AG04450 (cell line): ENCODE data around the gene TPSAB1. TPM values are rescaled to one million over a fixed set of nuclear protein-coding genes. Genes with fewer than 3 reads are reported as not detected.

Source experiments
- CTCF ChIA-PET: fragments of 300-600, 350-600 bp; formaldehyde crosslinking; extraction: SDS; loops from one replicate; lab custom pipeline; 2022; ENCODE audit warnings: antibody characterized with exemption, inconsistent platforms; lab: Charles Lee
- POLR2A ChIA-PET: fragments of 350-600 bp; formaldehyde crosslinking; extraction: SDS; loops from one replicate; lab custom pipeline; 2021; ENCODE audit warnings: antibody characterized with exemption, inconsistent platforms; lab: Yijun Ruan, JAX
- DNase-seq: peaks from one replicate; pipeline ENCODE4 v3.0.0-alpha.2; 2011; ENCODE audit warnings: low read depth, low spot score
- H3K27ac ChIP-seq: one replicate; pipeline ENCODE4 v1.5.1; 2012; ENCODE audit warnings: low read depth, low read length, control low read depth
- H3K27me3 ChIP-seq: one replicate; pipeline ENCODE4 v1.6.0; 2012; ENCODE audit warnings: low read length; ENCODE audit not compliant: control insufficient read depth, insufficient read depth
- H3K4me3 ChIP-seq: 2 replicates; pipeline ENCODE4 v1.5.1; 2011; ENCODE audit warnings: mild to moderate bottlenecking, low read depth, low read length, control low read depth
- H3K9me3 ChIP-seq: 2 replicates; pipeline ENCODE4 v1.5.1; 2012; ENCODE audit warnings: low read length; ENCODE audit not compliant: control insufficient read depth, insufficient read depth
- CTCF ChIP-seq: IDR thresholded peaks from 2 replicates; pipeline ENCODE4 v1.5.1; 2011; ENCODE audit warnings: low read depth, low read length, control low read depth, inconsistent platforms
- polyA plus RNA-seq: library from polyadenylated mRNA; depleted of rRNA; stranded (reverse); fragments of >200 nt; gene quantifications from 2 replicates; pipeline ENCODE4 v1.2.3, GENCODE V29; 2011

Gene TPSAB1
- polyA plus RNA-seq, 1 experiment = not detected

GRCh38 chr16:1282324-1282973 is 41.9 kb downstream of the TPSAB1 start:
- no peak overlapping the region for H3K27ac ChIP-seq
- H3K4me3 ChIP-seq = no peak overlapping the region
- ChIA-PET POLR2A (no interaction called here), CTCF (no interaction called here)
- DNase-seq = no peak
- TF ChIP-seq CTCF = no peak
- no peaks in the 10 kb centered on the region; the same call in 1 of the 2 replicates for H3K9me3 ChIP-seq
- H3K27me3 ChIP-seq = peaks cover 38% of the 10 kb centered on the region

GRCh38 chr16:1283296-1283695 is 42.8 kb downstream of the TPSAB1 start:
- Histone ChIP-seq H3K9me3 (no peaks in the 10 kb centered on the region; the same call in 1 of the 2 replicates), H3K27me3 (peaks cover 46% of the 10 kb centered on the region), H3K27ac (no peak overlapping the region), H3K4me3 (no peak overlapping the region)
- no peak for DNase-seq
- POLR2A ChIA-PET = no interaction called here
- TF ChIP-seq CTCF = no peak
- CTCF ChIA-PET = interaction anchor here (0.6 kb wide), 1 partner anchor 12 kb away, joined by 6 read pairs; no protein-coding TSS in a partner anchor

- no peak for TF ChIP-seq CTCF
- Histone ChIP-seq H3K27ac (no peak overlapping the region), H3K4me3 (no peak overlapping the region), H3K9me3 (no peaks in the 10 kb centered on the region; the same call in 1 of the 2 replicates), H3K27me3 (peaks cover 46% of the 10 kb centered on the region)
- ChIA-PET CTCF (interaction anchor here (0.6 kb wide), 1 partner anchor 11 kb away, joined by 6 read pairs; no protein-coding TSS in a partner anchor), POLR2A (no interaction called here)
- DNase-seq = no peak
Observed at GRCh38 chr16:1283996-1284616, 43.6 kb downstream of the TPSAB1 start.

GRCh38 chr16:1285669-1286512 is 45.4 kb downstream of the TPSAB1 start:
- no peak for DNase-seq
- POLR2A ChIA-PET = no interaction called here
- Histone ChIP-seq H3K27ac (no peak overlapping the region), H3K9me3 (no peaks in the 10 kb centered on the region), H3K27me3 (peaks cover 60% of the 10 kb centered on the region), H3K4me3 (no peak overlapping the region)
- 0 out of 2 replicates have a peak, but pooled peaks have one; percentile 10 for TF ChIP-seq CTCF
- CTCF ChIA-PET = no interaction called here
